HG02610 (cell line): Measurements from ENCODE around the gene PTPRU.

Source experiments
- ATAC-seq: cut with Tn5 transposase; IDR thresholded peaks from one replicate; pipeline ENCODE4 v1.9.1; 2021; ENCODE audit warnings: mild to moderate bottlenecking, moderate library complexity; ENCODE audit not compliant: unreplicated experiment

Gene PTPRU

GRCh38 chr1:29357452-29357851 is 121.1 kb downstream of the PTPRU start:
- no peak for ATAC-seq

GRCh38 chr1:29358183-29358582 is 121.9 kb downstream of the PTPRU start:
- no peak for ATAC-seq

GRCh38 chr1:29360768-29361167 is 124.4 kb downstream of the PTPRU start:
- ATAC-seq, result no peak

GRCh38 chr1:29361686-29362085 is 125.4 kb downstream of the PTPRU start:
- ATAC-seq, result no peak

- ATAC-seq, result no peak
Observed at GRCh38 chr1:29362116-29362515, 125.8 kb downstream of the PTPRU start.

GRCh38 chr1:29362764-29363163 is 126.4 kb downstream of the PTPRU start:
- ATAC-seq, result no peak

GRCh38 chr1:29363536-29363935 is 127.2 kb downstream of the PTPRU start:
- ATAC-seq, result no peak

GRCh38 chr1:29364101-29364678 is 127.9 kb downstream of the PTPRU start:
- no peak for ATAC-seq

GRCh38 chr1:29365906-29366670 is 129.8 kb downstream of the PTPRU start:
- no peak for ATAC-seq

- ATAC-seq, result no peak
Observed at GRCh38 chr1:29368936-29369932, 132.9 kb downstream of the PTPRU start.

GRCh38 chr1:29370067-29370466 is 133.7 kb downstream of the PTPRU start:
- no peak for ATAC-seq

- ATAC-seq, result no peak
Observed at GRCh38 chr1:29371332-29371731, 135.0 kb downstream of the PTPRU start.

- ATAC-seq, result no peak
Observed at GRCh38 chr1:29372108-29372507, 135.8 kb downstream of the PTPRU start.
